BE2C (cell line): Measurements from ENCODE around the gene OPHN1.
"Not testable (repeated sequence)": the region's sequence is repeated elsewhere in the genome, so short reads cannot be mapped to it uniquely, and the experiment has no call there.

Experiments used
- DNase-seq: peaks from one replicate; pipeline ENCODE4 v3.0.0-alpha.2; 2020
- H3K27me3 ChIP-seq: fragments of 250-450 bp; sonication (Bioruptor Pico); 2 replicates; pipeline ENCODE4 v1.5.1; 2020; ENCODE audit warnings: mild to moderate bottlenecking
- H3K36me3 ChIP-seq: fragments of 250-450 bp; sonication (Bioruptor Pico); 2 replicates; pipeline ENCODE4 v1.5.1; 2020; ENCODE audit warnings: mild to moderate bottlenecking
- H3K4me1 ChIP-seq: fragments of 250-450 bp; sonication (Bioruptor Pico); 2 replicates; pipeline ENCODE4 v1.5.1; 2020
- H3K4me3 ChIP-seq: 2 replicates; pipeline ENCODE4 v1.5.1; 2011; ENCODE audit warnings: low read depth, low read length
- H3K9me3 ChIP-seq: fragments of 250-450 bp; sonication (Bioruptor Pico); 2 replicates; pipeline ENCODE4 v1.5.1; 2020
- TF ChIP-seq, protein P1 (sequence below): IDR thresholded peaks from 2 replicates; pipeline ENCODE4 v1.5.1; 2012; ENCODE audit warnings: mild to moderate bottlenecking, low read depth, low read length

OPHN1 gene

DNA sequence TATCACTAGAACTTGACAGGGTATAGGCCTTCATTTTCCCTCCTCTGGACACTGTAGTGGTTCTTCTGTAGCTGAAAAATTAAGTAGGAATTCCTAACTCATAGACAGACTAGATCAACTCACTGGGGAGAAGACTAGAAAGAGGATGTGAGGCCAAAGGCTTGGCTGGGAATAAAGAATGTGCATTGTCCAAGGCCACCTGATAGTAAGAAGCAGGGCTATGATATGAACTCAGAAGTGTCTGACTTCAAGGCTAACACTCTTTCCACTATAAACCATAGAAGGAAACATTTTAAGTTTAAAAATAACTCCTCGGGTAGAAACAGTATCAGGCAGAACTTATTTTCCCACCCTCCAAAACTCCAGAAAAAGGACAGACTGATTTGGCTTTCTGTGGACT, 346.6 kb downstream of the OPHN1 start:
- H3K4me1 ChIP-seq, result no peaks in the 10 kb centered on the region

DNA sequence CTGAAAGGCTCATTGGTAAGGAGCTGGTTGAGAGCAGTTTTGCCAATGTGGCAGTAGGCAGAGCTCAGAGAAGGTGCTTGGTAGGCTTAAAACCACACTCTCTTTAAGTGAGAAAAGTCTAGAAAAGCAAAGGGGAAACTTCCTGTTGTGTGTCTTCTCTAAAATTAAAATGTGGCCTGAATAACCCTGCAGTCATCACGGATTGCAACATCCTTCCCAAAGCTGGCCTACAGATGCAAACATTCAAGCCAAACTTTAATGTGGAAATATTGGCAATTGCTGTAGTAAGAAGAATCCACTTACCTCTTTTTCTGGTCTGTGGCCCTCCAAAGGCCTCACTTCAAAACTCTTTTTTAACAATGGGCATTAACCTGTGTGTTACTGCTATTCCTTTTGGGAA, 348.5 kb downstream of the OPHN1 start:
- TF ChIP-seq, protein P1, sequence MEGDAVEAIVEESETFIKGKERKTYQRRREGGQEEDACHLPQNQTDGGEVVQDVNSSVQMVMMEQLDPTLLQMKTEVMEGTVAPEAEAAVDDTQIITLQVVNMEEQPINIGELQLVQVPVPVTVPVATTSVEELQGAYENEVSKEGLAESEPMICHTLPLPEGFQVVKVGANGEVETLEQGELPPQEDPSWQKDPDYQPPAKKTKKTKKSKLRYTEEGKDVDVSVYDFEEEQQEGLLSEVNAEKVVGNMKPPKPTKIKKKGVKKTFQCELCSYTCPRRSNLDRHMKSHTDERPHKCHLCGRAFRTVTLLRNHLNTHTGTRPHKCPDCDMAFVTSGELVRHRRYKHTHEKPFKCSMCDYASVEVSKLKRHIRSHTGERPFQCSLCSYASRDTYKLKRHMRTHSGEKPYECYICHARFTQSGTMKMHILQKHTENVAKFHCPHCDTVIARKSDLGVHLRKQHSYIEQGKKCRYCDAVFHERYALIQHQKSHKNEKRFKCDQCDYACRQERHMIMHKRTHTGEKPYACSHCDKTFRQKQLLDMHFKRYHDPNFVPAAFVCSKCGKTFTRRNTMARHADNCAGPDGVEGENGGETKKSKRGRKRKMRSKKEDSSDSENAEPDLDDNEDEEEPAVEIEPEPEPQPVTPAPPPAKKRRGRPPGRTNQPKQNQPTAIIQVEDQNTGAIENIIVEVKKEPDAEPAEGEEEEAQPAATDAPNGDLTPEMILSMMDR, result no peak
- Histone ChIP-seq H3K4me1 (no peaks in the 10 kb centered on the region), H3K9me3 (no peaks in the 10 kb centered on the region), H3K4me3 (no peak overlapping the region), H3K36me3 (no peaks in the 10 kb centered on the region), H3K27me3 (no peaks in the 10 kb centered on the region)
- DNase-seq, result no peak

More for the DNA sequence above, 346.6 kb downstream of the OPHN1 start:
- TF ChIP-seq, protein P1, result no peak
- Histone ChIP-seq H3K4me3 (no peak overlapping the region), H3K9me3 (no peaks in the 10 kb centered on the region), H3K27me3 (no peaks in the 10 kb centered on the region), H3K36me3 (no peaks in the 10 kb centered on the region)
- no peak for DNase-seq

DNA sequence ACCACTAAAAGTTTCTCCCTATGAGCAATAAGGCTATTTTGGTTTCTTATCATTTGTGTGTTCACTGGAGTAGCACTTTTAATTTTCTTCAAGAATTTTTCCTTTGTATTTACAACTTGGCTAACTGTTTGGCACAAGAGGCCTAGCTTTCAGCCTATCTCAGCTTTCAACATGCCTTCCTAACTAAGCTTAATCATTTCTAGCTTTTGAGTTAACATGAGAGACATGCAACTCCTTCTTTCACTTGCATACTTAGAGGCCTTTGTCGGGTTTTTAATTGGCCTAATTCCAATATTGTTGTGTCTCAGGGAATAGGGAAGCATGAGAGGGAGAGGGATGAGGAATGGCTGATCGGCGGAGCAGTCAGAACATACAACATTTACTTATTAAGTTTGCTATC, 349.8 kb downstream of the OPHN1 start:
- H3K36me3 ChIP-seq, result no peaks in the 10 kb centered on the region
- TF ChIP-seq, protein P1, result no peak
- DNase-seq, result no peak
- H3K4me1 ChIP-seq, result no peaks in the 10 kb centered on the region
- H3K9me3 ChIP-seq, result no peaks in the 10 kb centered on the region
- H3K4me3 ChIP-seq, result no peak overlapping the region
- H3K27me3 ChIP-seq, result no peaks in the 10 kb centered on the region

DNA sequence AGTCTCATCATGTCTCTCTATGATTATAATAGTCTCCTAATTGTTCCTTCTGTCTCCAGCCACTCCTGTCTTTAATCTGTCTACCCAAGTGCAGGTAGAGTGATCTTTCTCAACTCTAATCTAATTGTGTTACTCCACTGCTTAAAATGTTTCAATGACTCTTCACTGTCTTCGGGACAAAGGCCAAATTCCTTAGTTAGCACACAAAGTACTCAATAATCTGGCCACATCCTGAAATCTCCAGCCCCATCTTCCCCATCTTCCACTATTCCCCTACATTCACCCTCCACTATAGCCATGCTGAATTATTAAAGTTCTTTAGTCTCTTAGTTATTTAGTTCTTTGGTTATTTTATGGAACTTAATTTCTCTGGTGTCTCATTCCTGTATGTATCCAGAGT, 353.3 kb downstream of the OPHN1 start:
- Histone ChIP-seq H3K4me1 (no peaks in the 10 kb centered on the region), H3K36me3 (no peaks in the 10 kb centered on the region), H3K4me3 (no peak overlapping the region), H3K27me3 (no peaks in the 10 kb centered on the region), H3K9me3 (no peaks in the 10 kb centered on the region)
- TF ChIP-seq, protein P1, result no peak
- DNase-seq, result no peak

DNA sequence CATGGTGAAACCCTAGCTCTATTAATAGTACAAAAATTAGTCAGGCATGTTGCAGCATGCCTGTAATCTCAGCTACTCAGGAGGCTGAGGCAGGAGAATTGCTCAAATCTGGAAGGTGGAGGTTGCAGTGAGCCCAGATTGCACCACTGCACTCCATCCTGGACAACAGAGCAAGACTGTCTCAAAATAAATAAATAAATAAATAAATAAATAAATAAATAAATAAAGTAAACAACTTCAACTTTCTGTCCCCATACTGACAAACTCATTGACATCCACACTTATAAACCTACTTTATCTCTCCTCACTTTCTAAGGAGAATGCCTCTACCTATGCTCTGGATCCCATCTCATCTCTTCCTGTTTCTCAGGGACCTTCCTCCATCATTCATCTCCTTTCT, 354.5 kb downstream of the OPHN1 start:
- H3K27me3 ChIP-seq, H3K9me3 ChIP-seq, H3K4me1 ChIP-seq, DNase-seq, H3K4me3 ChIP-seq, H3K36me3 ChIP-seq: not testable (repeated sequence)

DNA sequence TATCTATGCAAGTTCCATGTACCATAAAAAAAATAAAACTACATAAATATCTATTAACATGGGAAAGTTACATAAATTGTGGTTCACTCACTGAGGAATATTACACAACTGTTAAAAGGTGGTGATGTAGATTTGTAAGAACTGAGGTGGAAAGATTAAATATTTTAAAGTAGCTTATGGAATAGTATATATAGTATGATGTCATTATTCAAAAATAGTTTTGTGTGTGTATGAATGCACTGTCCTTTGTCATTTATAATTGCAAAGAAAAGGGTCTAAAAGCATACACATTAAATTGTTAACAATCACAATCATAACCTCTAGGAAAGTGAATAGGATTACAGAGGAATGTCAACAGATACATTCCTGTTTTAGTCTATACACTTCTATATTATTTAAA, 355.9 kb downstream of the OPHN1 start:
- no peak for DNase-seq
- Histone ChIP-seq H3K36me3 (no peaks in the 10 kb centered on the region), H3K4me1 (no peaks in the 10 kb centered on the region), H3K27me3 (no peaks in the 10 kb centered on the region), H3K9me3 (no peaks in the 10 kb centered on the region), H3K4me3 (no peak overlapping the region)
- TF ChIP-seq, protein P1, result no peak

DNA sequence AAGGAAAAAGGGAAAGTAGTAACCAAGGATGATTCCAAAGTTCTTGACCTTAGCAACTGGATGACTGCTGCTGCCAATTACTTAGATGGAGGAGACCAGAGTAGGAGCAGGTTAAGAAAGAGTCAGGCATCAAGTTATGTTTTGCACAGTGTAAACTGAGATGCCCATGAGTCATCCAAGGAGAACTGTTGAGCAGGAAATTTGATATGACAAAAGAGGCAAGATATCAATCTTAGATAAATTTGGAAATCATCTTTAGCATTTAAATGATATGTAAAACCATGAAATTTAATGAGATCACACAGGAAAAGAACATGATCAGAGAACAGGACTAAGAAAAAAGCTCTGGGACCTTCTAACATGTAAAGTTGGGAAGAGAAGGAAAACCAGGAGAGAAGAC, 361.3 kb downstream of the OPHN1 start:
- DNase-seq, result no peak
- Histone ChIP-seq H3K4me3 (no peak overlapping the region), H3K9me3 (no peaks in the 10 kb centered on the region), H3K36me3 (no peaks in the 10 kb centered on the region), H3K4me1 (no peaks in the 10 kb centered on the region), H3K27me3 (no peaks in the 10 kb centered on the region)
- TF ChIP-seq, protein P1, result no peak

DNA sequence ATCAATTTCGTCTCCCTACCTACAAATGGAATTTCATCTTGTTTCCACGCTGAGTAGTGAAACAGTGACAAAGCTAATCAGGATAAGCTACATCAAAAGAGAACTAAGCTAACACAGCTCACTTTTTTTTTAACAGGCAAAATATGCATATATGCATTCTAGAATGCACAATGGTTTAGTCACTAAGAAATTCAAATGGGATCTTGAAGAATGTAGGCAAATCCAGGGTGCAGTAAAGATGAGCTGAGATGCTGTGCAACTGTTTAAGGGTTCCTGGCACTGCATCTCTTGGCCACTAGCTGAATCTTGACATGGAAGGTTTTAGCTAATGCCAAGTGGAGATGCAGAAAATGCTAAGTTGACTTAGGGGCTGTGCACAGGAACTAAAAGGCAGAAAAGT, 363.2 kb downstream of the OPHN1 start:
- not testable (repeated sequence) for DNase-seq, H3K27me3 ChIP-seq, H3K36me3 ChIP-seq, H3K4me1 ChIP-seq, H3K4me3 ChIP-seq, H3K9me3 ChIP-seq
